ENCODE results near the gene C1QTNF9.
"Not testable (repeated sequence)": the region's sequence is repeated elsewhere in the genome, so short reads cannot be mapped to it uniquely, and the experiment has no call there.

Gene C1QTNF9

GRCh38 chr13:24365191-24365590 is 55.8 kb downstream of the C1QTNF9 start:
- no peak for DNase-seq

- not testable (repeated sequence) for DNase-seq
These were observed 56.9 kb downstream of the C1QTNF9 start for GRCh38 chr13:24366315-24366714.

- DNase-seq: not testable (repeated sequence)
These were observed 61.9 kb downstream of the C1QTNF9 start for GRCh38 chr13:24371273-24371672.
